NCI-H774 (cell line): ENCODE measurements around the gene CHST14.
"Not testable (repeated sequence)": the region's sequence is repeated elsewhere in the genome, so short reads cannot be mapped to it uniquely, and the experiment has no call there.

ENCODE experiments used
- DNase-seq: peaks from one replicate; lab custom pipeline; 2025; lab: John Stamatoyannopoulos, UW

Gene CHST14

GRCh38 chr15:40440743-40441564 is 29.8 kb upstream of the CHST14 start, which contains the start of gene BAHD1:
BAHD1 (plus strand) TSS chr15:40440953; CDS start chr15:40458465, 17,512 bp downstream.
- DNase-seq: peak; percentile 94

- no peak for DNase-seq
Observed at GRCh38 chr15:40441565-40442531, 28.9 kb upstream of the CHST14 start.

- DNase-seq: no peak
Observed at GRCh38 chr15:40443255-40443654, 27.5 kb upstream of the CHST14 start.

- DNase-seq: no peak
Observed at GRCh38 chr15:40443846-40444245, 26.9 kb upstream of the CHST14 start.

GRCh38 chr15:40444736-40445135 is 26.0 kb upstream of the CHST14 start:
- DNase-seq: no peak

- DNase-seq: no peak
Observed at GRCh38 chr15:40445421-40445922, 25.3 kb upstream of the CHST14 start.

GRCh38 chr15:40446144-40446543 is 24.6 kb upstream of the CHST14 start:
- no peak for DNase-seq

GRCh38 chr15:40448354-40448753 is 22.4 kb upstream of the CHST14 start:
- no peak for DNase-seq

- no peak for DNase-seq
Observed at GRCh38 chr15:40449275-40449674, 21.5 kb upstream of the CHST14 start.

- no peak for DNase-seq
Observed at GRCh38 chr15:40450047-40450446, 20.7 kb upstream of the CHST14 start.

GRCh38 chr15:40451527-40452158 is 19.1 kb upstream of the CHST14 start:
- DNase-seq: no peak

- no peak for DNase-seq
Observed at GRCh38 chr15:40452296-40453090, 18.3 kb upstream of the CHST14 start.

GRCh38 chr15:40453941-40454340 is 16.8 kb upstream of the CHST14 start:
- not testable (repeated sequence) for DNase-seq

- DNase-seq: no peak
Observed at GRCh38 chr15:40454904-40455391, 15.8 kb upstream of the CHST14 start.

GRCh38 chr15:40456299-40456712 is 14.5 kb upstream of the CHST14 start:
- no peak for DNase-seq

GRCh38 chr15:40456738-40457137 is 14.0 kb upstream of the CHST14 start:
- DNase-seq: no peak

GRCh38 chr15:40458495-40459371 is 12.1 kb upstream of the CHST14 start:
- DNase-seq: no peak

GRCh38 chr15:40459391-40460015 is 11.3 kb upstream of the CHST14 start:
- no peak for DNase-seq

GRCh38 chr15:40460404-40460803 is 10.4 kb upstream of the CHST14 start:
- no peak for DNase-seq

- DNase-seq: no peak
Observed at GRCh38 chr15:40461958-40462357, 8.8 kb upstream of the CHST14 start.
